Fibroblast of mammary gland (primary cell): Measurements from ENCODE around the gene FUCA2.
A peak's percentile ranks its signal among the peaks of the same experiment; 100 is the strongest.

ENCODE experiments used
- DNase-seq: peaks from one replicate; pipeline ENCODE4 v3.0.0-alpha.2; 2010; ENCODE audit warnings: low read depth
- H3K4me3 ChIP-seq: 2 replicates; pipeline ENCODE4 v1.5.1; 2011; ENCODE audit warnings: low read depth, mild to moderate bottlenecking, low read length, moderate library complexity; ENCODE audit not compliant: control insufficient read depth
- CTCF ChIP-seq: conservative IDR thresholded peaks from 2 replicates; pipeline ENCODE4 v1.5.1; 2011; ENCODE audit warnings: low read depth, low read length, inconsistent platforms; ENCODE audit not compliant: control insufficient read depth, insufficient read depth

Gene FUCA2

DNA sequence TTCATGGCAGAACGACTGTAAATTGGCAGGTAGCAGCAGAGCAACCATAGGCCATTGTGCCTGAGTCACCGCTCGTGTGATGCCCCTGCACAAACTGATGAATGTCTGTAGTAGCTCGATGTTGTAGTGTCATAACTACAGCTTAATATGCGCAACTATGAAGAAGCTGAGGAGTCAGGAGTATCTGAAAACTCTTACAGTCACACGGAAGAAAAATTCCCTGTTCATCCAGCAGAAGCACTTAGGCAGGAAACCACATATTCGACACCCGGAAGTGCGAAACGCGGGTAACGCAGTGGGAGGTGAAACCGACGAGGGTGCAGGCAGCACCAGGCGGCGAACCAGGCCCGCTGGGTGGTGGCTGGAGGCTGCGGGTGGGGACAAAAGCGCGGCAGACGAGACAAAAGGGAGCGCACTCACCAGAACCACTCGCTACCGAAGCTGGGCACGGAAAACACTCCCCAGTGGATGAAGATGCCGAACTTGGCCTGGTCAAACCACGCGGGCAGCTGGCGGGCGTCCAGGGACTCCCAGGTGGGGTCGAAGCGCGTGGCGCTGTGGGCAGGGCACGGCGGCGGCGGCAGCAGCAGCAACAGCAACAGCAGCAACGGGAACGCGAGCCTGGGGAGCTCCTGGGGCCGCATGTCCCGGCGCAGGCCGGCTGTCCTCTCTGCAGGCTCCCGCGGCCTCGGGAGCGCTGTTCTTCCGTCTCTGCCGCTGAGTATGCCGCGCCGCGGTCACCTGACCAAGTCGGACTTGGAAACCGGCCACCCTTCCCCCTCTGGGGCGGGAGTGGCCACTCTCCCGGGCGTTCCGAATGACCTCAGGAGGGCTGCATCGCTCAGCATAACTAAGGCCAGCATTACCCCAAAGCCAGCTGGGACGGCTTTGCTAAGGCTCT lies at the start of gene FUCA2:
Gene FUCA2 (minus strand): TSS at position 730 of the 901 bp plus-strand sequence. CDS start 86 bp downstream, at position 644.
- TF ChIP-seq CTCF: no peak
- H3K4me3 ChIP-seq: peak within 1 kb of the TSS; percentile 78
- peak; percentile 93 for DNase-seq

DNA sequence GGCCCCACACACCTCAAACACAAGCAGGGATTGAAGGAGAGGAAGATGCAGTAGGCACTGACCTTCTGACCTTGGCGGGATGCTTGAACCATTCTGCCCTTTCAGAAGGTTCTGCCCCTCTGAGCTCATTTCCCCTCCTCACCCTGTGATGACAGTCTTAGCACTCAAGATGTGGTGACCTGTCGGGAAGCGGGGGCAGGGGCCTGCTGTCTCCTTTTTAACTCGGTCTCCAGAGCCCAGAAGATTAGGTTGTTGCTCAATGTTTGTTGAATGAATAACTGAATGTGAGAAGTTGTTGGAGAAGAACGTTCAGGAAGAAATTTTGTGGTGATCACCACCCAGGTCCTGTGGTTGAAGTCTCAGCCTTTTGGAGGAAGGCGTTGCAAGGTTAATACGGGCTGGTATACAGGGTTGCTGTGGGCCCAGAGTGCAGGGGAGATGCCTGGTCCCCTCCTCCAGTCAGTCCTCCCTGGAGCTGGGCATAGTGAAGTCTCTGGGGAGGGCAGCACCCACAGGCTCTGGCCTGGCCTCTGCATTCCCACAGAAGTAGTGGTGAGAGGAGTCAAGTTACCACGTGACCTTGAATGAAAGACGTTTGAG lies 49.7 kb upstream of the FUCA2 start:
- DNase-seq: no peak
- no peak overlapping the region for H3K4me3 ChIP-seq
- no peak for TF ChIP-seq CTCF

DNA sequence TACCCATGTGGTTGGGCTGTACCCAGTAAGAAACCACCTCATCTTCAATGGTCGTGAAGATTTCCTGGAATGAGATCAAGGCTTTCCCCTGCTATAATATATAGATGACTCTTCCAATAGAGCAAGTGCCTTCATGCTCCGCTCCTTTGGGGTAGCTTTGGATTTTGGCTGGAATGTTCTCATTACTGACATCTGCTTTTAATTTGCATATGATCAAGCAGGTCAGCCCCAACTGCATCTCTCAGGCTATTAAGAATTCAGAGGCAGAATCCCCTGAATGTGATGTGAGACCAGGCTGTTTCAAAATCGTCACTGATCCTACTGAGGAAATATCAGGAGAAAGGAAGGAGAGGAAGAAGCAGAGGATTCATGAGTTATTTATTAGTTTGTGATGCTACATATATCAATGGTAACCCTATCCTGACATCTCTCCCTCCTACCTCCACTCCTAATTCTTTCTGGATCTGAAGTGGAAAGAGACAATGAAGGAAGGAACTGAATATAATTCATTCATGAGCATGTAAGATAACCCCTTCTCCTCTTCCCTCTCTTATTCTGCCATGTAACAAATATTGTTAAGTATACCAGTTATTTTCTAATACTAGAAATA lies 47.6 kb upstream of the FUCA2 start:
- DNase-seq: no peak
- no peak for TF ChIP-seq CTCF
- no peak overlapping the region for H3K4me3 ChIP-seq

DNA sequence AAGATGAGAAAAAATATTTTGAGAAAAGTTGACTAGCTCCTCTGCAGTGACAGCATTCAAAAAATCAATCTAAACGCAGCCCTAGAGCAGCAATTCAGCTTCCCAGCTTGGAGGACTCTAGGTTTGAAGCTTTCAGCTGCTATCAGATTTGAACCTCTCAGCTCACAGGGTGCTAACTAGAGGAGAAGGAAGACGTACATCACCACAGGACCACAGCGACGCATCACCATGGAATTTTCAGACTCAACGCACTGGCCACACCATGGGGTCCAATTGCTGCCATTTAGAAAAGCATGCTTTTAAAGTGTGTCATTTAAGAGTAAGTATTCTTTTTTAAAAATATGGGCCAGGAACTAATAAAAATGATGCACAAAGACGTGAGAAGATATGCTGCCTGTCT lies 45.0 kb upstream of the FUCA2 start:
- no peak overlapping the region for H3K4me3 ChIP-seq
- TF ChIP-seq CTCF: no peak
- peak; percentile 83 for DNase-seq

- no peak overlapping the region for H3K4me3 ChIP-seq
- DNase-seq: no peak
- no peak for TF ChIP-seq CTCF
Observed at GRCh38 chr6:143555582-143555981, 44.1 kb upstream of the FUCA2 start.

- no peak for TF ChIP-seq CTCF
- no peak for DNase-seq
- no peak overlapping the region for H3K4me3 ChIP-seq
Observed at GRCh38 chr6:143555071-143555492, 43.6 kb upstream of the FUCA2 start.
